Measurements from ENCODE around the gene UQCC5. TPM values are rescaled to one million over a fixed set of nuclear protein-coding genes. Genes with fewer than 3 reads are reported as not detected.

The UQCC5 gene
- total RNA-seq, 4 donors from 2014 or later = 1.9 to 47.5 (median 18.7) TPM

DNA sequence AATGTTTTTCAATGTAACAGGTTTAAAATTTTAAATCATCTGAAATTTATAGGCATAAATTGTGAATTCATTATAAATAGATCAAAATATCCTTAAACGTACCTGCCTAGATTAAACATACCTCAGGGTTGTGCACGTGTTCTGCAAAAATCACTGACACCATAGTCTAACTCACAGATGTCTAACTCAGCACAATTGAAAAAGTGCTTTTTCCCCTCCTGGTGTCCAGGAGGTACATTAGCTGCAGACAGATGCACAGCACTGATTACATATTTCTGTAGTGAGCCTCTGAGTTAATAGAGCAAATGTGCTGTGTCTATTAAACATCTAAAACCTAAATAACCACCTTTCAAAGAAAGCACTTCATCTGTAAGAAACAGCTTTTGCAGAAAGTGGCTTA is 10.7 kb downstream of the UQCC5 start:
- Histone ChIP-seq H3K27ac (no peak overlapping the region), H3K4me3 (no peak overlapping the region), H3K27me3 (no peaks in the 10 kb centered on the region), H3K36me3 (peaks cover 0 to 84% of the 10 kb centered on the region in 2 donors), H3K9me3 (no peaks in the 10 kb centered on the region), H3K4me1 (peaks cover 0 to 16% (median 0%) of the 10 kb centered on the region in 3 donors)
- no peak for ATAC-seq
- no peak for TF ChIP-seq EP300 (IDR thresholded peaks at IDR 0.05)
- TF ChIP-seq, protein P1, sequence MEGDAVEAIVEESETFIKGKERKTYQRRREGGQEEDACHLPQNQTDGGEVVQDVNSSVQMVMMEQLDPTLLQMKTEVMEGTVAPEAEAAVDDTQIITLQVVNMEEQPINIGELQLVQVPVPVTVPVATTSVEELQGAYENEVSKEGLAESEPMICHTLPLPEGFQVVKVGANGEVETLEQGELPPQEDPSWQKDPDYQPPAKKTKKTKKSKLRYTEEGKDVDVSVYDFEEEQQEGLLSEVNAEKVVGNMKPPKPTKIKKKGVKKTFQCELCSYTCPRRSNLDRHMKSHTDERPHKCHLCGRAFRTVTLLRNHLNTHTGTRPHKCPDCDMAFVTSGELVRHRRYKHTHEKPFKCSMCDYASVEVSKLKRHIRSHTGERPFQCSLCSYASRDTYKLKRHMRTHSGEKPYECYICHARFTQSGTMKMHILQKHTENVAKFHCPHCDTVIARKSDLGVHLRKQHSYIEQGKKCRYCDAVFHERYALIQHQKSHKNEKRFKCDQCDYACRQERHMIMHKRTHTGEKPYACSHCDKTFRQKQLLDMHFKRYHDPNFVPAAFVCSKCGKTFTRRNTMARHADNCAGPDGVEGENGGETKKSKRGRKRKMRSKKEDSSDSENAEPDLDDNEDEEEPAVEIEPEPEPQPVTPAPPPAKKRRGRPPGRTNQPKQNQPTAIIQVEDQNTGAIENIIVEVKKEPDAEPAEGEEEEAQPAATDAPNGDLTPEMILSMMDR (IDR thresholded peaks at IDR 0.05) = no peak
- 55 to 63% methylated on average over 2 of the region's 2 CpGs for WGBS, 2 donors (ENCODE audit: low coverage in 1 of 2)

DNA sequence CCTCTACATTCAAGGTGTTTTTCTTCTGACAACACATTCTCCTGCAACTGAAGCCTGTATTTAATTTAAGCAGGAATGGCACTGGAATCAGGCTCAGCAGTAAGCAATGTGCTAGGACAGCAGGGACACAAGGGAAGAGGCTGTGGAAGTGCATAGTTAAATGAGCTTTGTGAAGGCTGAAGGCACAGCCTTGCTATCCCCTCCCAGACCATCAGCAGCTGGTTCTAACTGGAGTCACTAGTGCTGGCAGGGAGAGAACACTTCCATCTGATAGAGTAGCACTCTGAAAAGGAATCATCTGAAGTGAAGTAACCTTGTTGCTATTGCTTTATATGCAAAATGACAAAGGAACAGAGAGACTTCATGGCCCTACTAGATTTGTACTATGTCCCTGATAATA is 14.7 kb downstream of the UQCC5 start:
- ATAC-seq = no peak
- no peak for TF ChIP-seq POLR2AphosphoS5 (IDR thresholded peaks at IDR 0.05)
- no peak for TF ChIP-seq EP300 (IDR thresholded peaks at IDR 0.05)
- TF ChIP-seq POLR2A (IDR thresholded peaks at IDR 0.05) = no peak
- TF ChIP-seq, protein P1 (IDR thresholded peaks at IDR 0.05) = no peak
- Histone ChIP-seq H3K27me3 (no peaks in the 10 kb centered on the region), H3K4me1 (peaks cover 0 to 11% (median 0%) of the 10 kb centered on the region in 3 donors), H3K9me3 (no peaks in the 10 kb centered on the region), H3K36me3 (peaks cover 0 to 85% of the 10 kb centered on the region in 2 donors), H3K27ac (no peak overlapping the region), H3K4me3 (no peak overlapping the region)

DNA sequence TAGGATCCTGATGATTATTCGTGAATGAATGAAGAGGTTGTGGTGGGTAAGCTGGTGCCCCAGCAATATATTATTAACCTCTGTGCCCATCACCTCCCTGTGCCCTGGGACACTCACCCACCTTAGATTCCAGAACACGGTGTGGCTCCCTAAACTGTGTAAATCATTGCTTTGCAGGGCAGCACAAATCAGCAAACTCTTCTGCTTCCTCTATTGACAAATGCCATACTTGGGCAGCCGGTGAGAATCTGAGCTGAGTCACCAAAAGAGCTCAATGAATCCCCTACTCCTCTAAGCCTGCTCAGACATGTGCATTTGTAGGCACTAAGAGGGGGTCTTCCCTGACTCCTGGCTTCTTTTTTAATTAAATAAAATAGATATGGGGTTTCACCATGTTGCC is 15.7 kb downstream of the UQCC5 start:
- H3K27me3 ChIP-seq = no peaks in the 10 kb centered on the region
- no peak for ATAC-seq
- no peaks in the 10 kb centered on the region for H3K9me3 ChIP-seq
- peaks cover 0 to 18% (median 0%) of the 10 kb centered on the region in 3 donors for H3K4me1 ChIP-seq
- WGBS, 2 donors (ENCODE audit: low coverage in 1 of 2) = 0 to 87% methylated on average over 1 to 3 of the region's 3 CpGs
- TF ChIP-seq POLR2AphosphoS5 (IDR thresholded peaks at IDR 0.05) (no peak), POLR2A (IDR thresholded peaks at IDR 0.05) (no peak), EP300 (IDR thresholded peaks at IDR 0.05) (no peak)
- TF ChIP-seq, protein P1 (IDR thresholded peaks at IDR 0.05) = no peak
- no peak overlapping the region for H3K4me3 ChIP-seq
- peaks cover 0 to 77% of the 10 kb centered on the region in 2 donors for H3K36me3 ChIP-seq
- no peak overlapping the region for H3K27ac ChIP-seq

GRCh38 chr3:52554026-52554755 is 17.8 kb downstream of the UQCC5 start:
- Histone ChIP-seq H3K27ac (no peak overlapping the region), H3K9me3 (no peaks in the 10 kb centered on the region), H3K4me3 (no peak overlapping the region), H3K4me1 (peaks cover 0 to 39% (median 0%) of the 10 kb centered on the region in 3 donors), H3K36me3 (peaks cover 0 to 72% of the 10 kb centered on the region in 2 donors), H3K27me3 (no peaks in the 10 kb centered on the region)
- ATAC-seq = no peak
- TF ChIP-seq, protein P1 (IDR thresholded peaks at IDR 0.05) = no peak
- no peak for TF ChIP-seq POLR2AphosphoS5 (IDR thresholded peaks at IDR 0.05)
- no peak for TF ChIP-seq POLR2A (IDR thresholded peaks at IDR 0.05)
- TF ChIP-seq EP300 (IDR thresholded peaks at IDR 0.05) = no peak
- 100% methylated on average over 2 of the region's 5 CpGs; no CpG with 5 or more reads in 1 of the 2 donors for WGBS, 2 donors (ENCODE audit: low coverage in 1 of 2)

DNA sequence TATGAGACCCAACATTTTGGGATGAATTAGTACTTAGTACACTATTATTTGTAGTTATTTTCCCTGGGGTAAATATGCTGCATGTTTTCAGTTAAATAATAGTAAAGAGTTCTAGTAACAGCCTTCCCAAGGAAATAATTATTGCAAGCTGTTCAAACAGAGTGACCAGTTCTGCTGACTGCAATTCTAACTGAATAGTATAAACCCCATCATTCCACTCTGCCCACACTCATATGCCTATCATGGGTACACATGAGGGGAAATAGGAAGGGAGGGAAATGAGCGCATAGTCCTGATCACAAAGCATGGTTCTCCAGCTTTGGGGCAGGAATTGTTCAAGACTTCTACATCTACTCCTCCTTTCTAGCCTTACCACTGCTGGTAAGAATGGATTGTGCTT is 18.7 kb downstream of the UQCC5 start:
- Histone ChIP-seq H3K27ac (no peak overlapping the region), H3K4me3 (no peak overlapping the region), H3K27me3 (no peaks in the 10 kb centered on the region), H3K9me3 (no peaks in the 10 kb centered on the region), H3K36me3 (peaks cover 0 to 72% of the 10 kb centered on the region in 2 donors), H3K4me1 (peaks cover 0 to 40% (median 0%) of the 10 kb centered on the region in 3 donors)
- TF ChIP-seq POLR2AphosphoS5 (IDR thresholded peaks at IDR 0.05) (no peak), POLR2A (IDR thresholded peaks at IDR 0.05) (no peak), EP300 (IDR thresholded peaks at IDR 0.05) (no peak)
- TF ChIP-seq, protein P1 (IDR thresholded peaks at IDR 0.05) = no peak
- no peak for ATAC-seq
- WGBS, 2 donors (ENCODE audit: low coverage in 1 of 2) = 83 to 88% methylated on average over 1 of the region's 1 CpG
